ENCODE measurements around the gene CCDC12.

DNA sequence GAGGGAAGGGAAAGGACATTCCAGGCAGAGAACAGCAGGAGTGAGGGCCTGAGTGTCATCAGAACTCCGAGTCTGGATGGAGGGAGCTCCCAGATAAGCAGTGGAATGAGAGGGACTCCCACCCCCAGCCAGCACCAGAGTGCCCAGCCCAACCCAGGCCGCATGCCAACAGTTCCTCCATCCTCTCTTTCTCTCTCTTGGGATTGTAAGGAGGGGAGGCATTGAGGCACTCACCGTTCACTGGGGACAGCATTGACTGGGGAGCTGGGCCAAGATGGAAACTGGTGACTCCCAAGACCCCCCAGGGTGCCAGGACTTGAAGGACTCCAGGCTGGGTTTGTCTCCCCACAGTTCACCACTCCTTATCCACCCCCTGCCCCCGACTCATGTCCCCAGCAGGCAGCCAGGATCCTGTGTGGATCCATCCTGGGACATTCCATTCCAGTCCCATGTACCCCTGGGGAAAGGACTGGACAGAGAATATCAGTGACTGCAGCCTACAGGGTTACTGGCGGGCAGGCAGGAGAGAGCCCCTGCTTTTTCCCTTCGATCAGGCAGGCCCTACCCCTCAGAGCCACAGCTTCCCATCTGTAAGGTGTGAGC is 83.3 kb downstream of the CCDC12 start:
- TF ChIP-seq, protein P1, sequence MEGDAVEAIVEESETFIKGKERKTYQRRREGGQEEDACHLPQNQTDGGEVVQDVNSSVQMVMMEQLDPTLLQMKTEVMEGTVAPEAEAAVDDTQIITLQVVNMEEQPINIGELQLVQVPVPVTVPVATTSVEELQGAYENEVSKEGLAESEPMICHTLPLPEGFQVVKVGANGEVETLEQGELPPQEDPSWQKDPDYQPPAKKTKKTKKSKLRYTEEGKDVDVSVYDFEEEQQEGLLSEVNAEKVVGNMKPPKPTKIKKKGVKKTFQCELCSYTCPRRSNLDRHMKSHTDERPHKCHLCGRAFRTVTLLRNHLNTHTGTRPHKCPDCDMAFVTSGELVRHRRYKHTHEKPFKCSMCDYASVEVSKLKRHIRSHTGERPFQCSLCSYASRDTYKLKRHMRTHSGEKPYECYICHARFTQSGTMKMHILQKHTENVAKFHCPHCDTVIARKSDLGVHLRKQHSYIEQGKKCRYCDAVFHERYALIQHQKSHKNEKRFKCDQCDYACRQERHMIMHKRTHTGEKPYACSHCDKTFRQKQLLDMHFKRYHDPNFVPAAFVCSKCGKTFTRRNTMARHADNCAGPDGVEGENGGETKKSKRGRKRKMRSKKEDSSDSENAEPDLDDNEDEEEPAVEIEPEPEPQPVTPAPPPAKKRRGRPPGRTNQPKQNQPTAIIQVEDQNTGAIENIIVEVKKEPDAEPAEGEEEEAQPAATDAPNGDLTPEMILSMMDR (IDR thresholded peaks at IDR 0.05 in 2 of 3, conservative IDR thresholded peaks at IDR 0.05 in 1 of 3; ENCODE audit: insufficient read depth in 2 of 3, low read depth in 1 of 3, low read length in 3 of 3): no peak
- TF ChIP-seq CHD4 (IDR thresholded peaks at IDR 0.05; ENCODE audit: insufficient read depth, insufficient replicate concordance, low read depth, low read length, poor library complexity, severe bottlenecking): no peak
- no peak for TF ChIP-seq FOXK1 (CRISPR knock-in tag; IDR thresholded peaks at IDR 0.05; ENCODE audit: borderline replicate concordance)
- TF ChIP-seq, protein P2, sequence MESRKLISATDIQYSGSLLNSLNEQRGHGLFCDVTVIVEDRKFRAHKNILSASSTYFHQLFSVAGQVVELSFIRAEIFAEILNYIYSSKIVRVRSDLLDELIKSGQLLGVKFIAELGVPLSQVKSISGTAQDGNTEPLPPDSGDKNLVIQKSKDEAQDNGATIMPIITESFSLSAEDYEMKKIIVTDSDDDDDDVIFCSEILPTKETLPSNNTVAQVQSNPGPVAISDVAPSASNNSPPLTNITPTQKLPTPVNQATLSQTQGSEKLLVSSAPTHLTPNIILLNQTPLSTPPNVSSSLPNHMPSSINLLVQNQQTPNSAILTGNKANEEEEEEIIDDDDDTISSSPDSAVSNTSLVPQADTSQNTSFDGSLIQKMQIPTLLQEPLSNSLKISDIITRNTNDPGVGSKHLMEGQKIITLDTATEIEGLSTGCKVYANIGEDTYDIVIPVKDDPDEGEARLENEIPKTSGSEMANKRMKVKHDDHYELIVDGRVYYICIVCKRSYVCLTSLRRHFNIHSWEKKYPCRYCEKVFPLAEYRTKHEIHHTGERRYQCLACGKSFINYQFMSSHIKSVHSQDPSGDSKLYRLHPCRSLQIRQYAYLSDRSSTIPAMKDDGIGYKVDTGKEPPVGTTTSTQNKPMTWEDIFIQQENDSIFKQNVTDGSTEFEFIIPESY (CRISPR knock-in tag; IDR thresholded peaks at IDR 0.05): no peak
- no peak for TF ChIP-seq BRD9 (IDR thresholded peaks at IDR 0.05; ENCODE audit: low read depth, partially characterized antibody)
- no peak for TF ChIP-seq SRF (CRISPR knock-in tag; IDR thresholded peaks at IDR 0.05)
- TF ChIP-seq JUN (IDR thresholded peaks at IDR 0.05; ENCODE audit: borderline replicate concordance, low read depth, low read length): no peak
- TF ChIP-seq JUN (CRISPR knock-in tag; IDR thresholded peaks at IDR 0.05; ENCODE audit: borderline replicate concordance): no peak
- no peak for TF ChIP-seq GABPA (tag; conservative IDR thresholded peaks at IDR 0.05; ENCODE audit: low read depth)
- no peak for TF ChIP-seq SP1 (CRISPR knock-in tag; IDR thresholded peaks at IDR 0.05)
- TF ChIP-seq POLR2G (IDR thresholded peaks at IDR 0.05; ENCODE audit: low read depth, low read length): no peak
